Gastroesophageal sphincter (tissue), 4 donors: Measurements from ENCODE around the gene OR51G1. TPM values are rescaled to one million over a fixed set of nuclear protein-coding genes. Genes with fewer than 3 reads are reported as not detected.

Experiments used
- ATAC-seq: fragments of 150-250 bp; one replicate; pipeline ENCODE4 v1.9.1; 2016; ENCODE audit warnings: mild to moderate bottlenecking, moderate library complexity
- H3K27ac ChIP-seq, 4 donors: fragments of 200-600 bp; sonication (generic) in 3 of 4; 1 replicate in 3 of 4; 2 replicates in 1 of 4; pipeline ENCODE4 v1.5.1; 2016 to 2019
- H3K27me3 ChIP-seq: fragments of 200-600 bp; sonication (generic); one replicate; pipeline ENCODE4 v1.5.1; 2019
- H3K36me3 ChIP-seq, 2 donors: fragments of 200-600 bp; sonication (generic); one replicate each; pipeline ENCODE4 v1.5.1; 2019; ENCODE audit warnings: control low read depth in 1 of 2
- H3K4me1 ChIP-seq, 3 donors: fragments of 200-600 bp; sonication (generic); 1 replicate in 2 of 3; 2 replicates in 1 of 3; pipeline ENCODE4 v1.5.1; 2016 to 2019; ENCODE audit warnings: control low read depth in 2 of 3
- H3K4me3 ChIP-seq, 2 donors: fragments of 200-600 bp; sonication (generic); one replicate each; pipeline ENCODE4 v1.5.1; 2019; ENCODE audit warnings: mild to moderate bottlenecking in 1 of 2, moderate library complexity in 1 of 2
- H3K9me3 ChIP-seq, 3 donors: fragments of 200-600 bp; sonication (generic); one replicate each; pipeline ENCODE4 v1.5.1; 2017 to 2019; ENCODE audit warnings: control low read depth in 2 of 3
- CTCF ChIP-seq, 4 experiments: fragments of 200-600 bp in 2 of 4; fragments of 450-650 bp in 2 of 4; sonication (generic) in 1 of 4; IDR thresholded peaks; one replicate each; pipeline ENCODE4 v1.5.1; 2017 to 2019; ENCODE audit warnings: antibody characterized with exemption in 4 of 4, mild to moderate bottlenecking in 2 of 4, moderate library complexity in 2 of 4
- EP300 ChIP-seq: sonication (generic); formaldehyde crosslinking; IDR thresholded peaks from one replicate; pipeline ENCODE4 v1.6.1; 2017; ENCODE audit warnings: antibody characterized with exemption, mild to moderate bottlenecking
- POLR2A ChIP-seq, 2 donors: fragments of 450-650 bp; IDR thresholded peaks; one replicate each; pipeline ENCODE4 v1.6.1; 2017; ENCODE audit warnings: antibody characterized with exemption in 2 of 2, mild to moderate bottlenecking in 2 of 2, moderate library complexity in 1 of 2
- POLR2AphosphoS5 ChIP-seq: sonication (generic); formaldehyde crosslinking; IDR thresholded peaks from one replicate; pipeline ENCODE4 v1.6.1; 2017; ENCODE audit warnings: antibody characterized with exemption
- WGBS, 2 donors: methylation state at CpG; one replicate each; pipeline ENCODE4 v1.1.5; 2018; ENCODE audit warnings: low coverage in 1 of 2; 5-methylcytosine and 5-hydroxymethylcytosine counted together
- total RNA-seq, 4 donors: library from RNA; depleted of rRNA; stranded (reverse); fragments of >200 nt; gene quantifications; one replicate each; pipeline ENCODE4 v1.1.0, GENCODE V29; 2016

The OR51G1 gene
- total RNA-seq, 4 donors from 2014 or later: not detected

- WGBS, 2 donors: 71 to 79% methylated on average over 4 of the region's 4 CpGs
- ATAC-seq: no peak
- no peak overlapping the region for H3K4me3 ChIP-seq
- no peaks in the 10 kb centered on the region for H3K27me3 ChIP-seq
- no peak overlapping the region for H3K27ac ChIP-seq
- H3K9me3 ChIP-seq: no peaks in the 10 kb centered on the region
- no peaks in the 10 kb centered on the region for H3K4me1 ChIP-seq
- TF ChIP-seq POLR2AphosphoS5: no peak
- TF ChIP-seq CTCF (IDR thresholded peaks at IDR 0.05): no peak
- TF ChIP-seq EP300: no peak
- no peak for TF ChIP-seq POLR2A (IDR thresholded peaks at IDR 0.05)
- no peaks in the 10 kb centered on the region for H3K36me3 ChIP-seq
These were observed 43.0 kb downstream of the OR51G1 start for GRCh38 chr11:4881188-4881587.

Other genes starting within 250 kb of the OR51G1 start
- gene OR51E2, start 226.5 kb downstream of the OR51G1 start, total RNA-seq: 1 to 10 TPM in 1 of 4 donors, under 1 TPM in 2, not detected in 1; 0.67 to 2.5 (median 0.94) TPM
- gene MMP26, start 219.6 kb downstream of the OR51G1 start, total RNA-seq: not detected
- not detected for gene OR51F1, start 154.4 kb downstream of the OR51G1 start, total RNA-seq
- gene OR52R1, start 120.0 kb downstream of the OR51G1 start, total RNA-seq: not detected
- not detected for gene OR51F2, start 103.0 kb downstream of the OR51G1 start, total RNA-seq
- gene OR51S1, start 75.1 kb downstream of the OR51G1 start, total RNA-seq: not detected
- gene OR51T1, start 42.4 kb downstream of the OR51G1 start, total RNA-seq: not detected
- not detected for gene OR51A7, start 20.6 kb downstream of the OR51G1 start, total RNA-seq
- gene OR51G2, start 5.0 kb downstream of the OR51G1 start, total RNA-seq: not detected
- gene OR51A4, start 23.3 kb upstream of the OR51G1 start, total RNA-seq: not detected
- gene OR51A2, start 31.4 kb upstream of the OR51G1 start, total RNA-seq: not detected
- under 1 TPM in 1 of 4 donors, not detected in 3; 0.31 TPM for gene OR51L1, start 70.5 kb upstream of the OR51G1 start, total RNA-seq
- gene OR52J3, start 122.2 kb upstream of the OR51G1 start, total RNA-seq: not detected
- gene OR52E2, start 135.3 kb upstream of the OR51G1 start, total RNA-seq: not detected
- gene OR52E1, start 145.2 kb upstream of the OR51G1 start, total RNA-seq: not detected
- gene OR52A5, start 214.0 kb upstream of the OR51G1 start, total RNA-seq: under 1 TPM in 1 of 4 donors, not detected in 3; 0.12 TPM
- gene OR52A1, start 230.4 kb upstream of the OR51G1 start, total RNA-seq: not detected